ENCODE measurements around the gene HSD3B7.

DNA sequence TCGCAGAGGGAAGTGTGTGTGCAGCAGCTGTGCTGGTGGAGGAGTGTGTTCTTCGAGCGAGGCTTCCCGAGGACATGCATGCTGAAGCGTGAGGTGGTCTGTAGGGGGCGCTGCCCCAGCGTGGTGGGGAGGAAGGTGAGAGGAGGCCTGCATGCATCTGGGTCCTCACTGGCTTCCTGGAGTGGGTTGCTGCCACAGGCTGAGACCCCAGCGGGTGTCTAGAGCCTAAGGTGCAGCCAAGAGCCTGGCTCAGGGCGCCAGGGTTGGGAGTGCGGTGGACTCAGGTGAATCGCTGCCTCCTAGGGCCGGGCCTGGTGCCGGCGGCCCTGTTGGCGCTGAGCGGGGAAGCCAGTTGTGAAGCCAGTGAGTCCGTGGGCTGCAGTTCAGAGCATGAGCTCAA is 7.5 kb upstream of the HSD3B7 start:
- TF ChIP-seq POLR2A (IDR thresholded peaks at IDR 0.05) (no peak), EP300 (IDR thresholded peaks at IDR 0.05) (no peak)

Data from gastroesophageal sphincter (tissue), 2 donors.